Left ventricle myocardium inferior (tissue), 1 donor: ENCODE data around the gene CA5A. TPM values are rescaled to one million over a fixed set of nuclear protein-coding genes. Genes with fewer than 3 reads are reported as not detected.

Source experiments
- DNase-seq: peaks from one replicate; pipeline ENCODE4 v3.0.0-alpha.2; 2020
- H3K27ac ChIP-seq: fragments of 200-600 bp; replicated peaks from 2 replicates; pipeline ENCODE4 v1.8.0; 2021
- H3K27me3 ChIP-seq: fragments of 200-600 bp; 2 replicates; pipeline ENCODE4 v1.8.0; 2021; ENCODE audit warnings: low read depth
- H3K36me3 ChIP-seq: fragments of 200-600 bp; 2 replicates; pipeline ENCODE4 v1.8.0; 2021
- H3K4me1 ChIP-seq: fragments of 200-600 bp; 2 replicates; pipeline ENCODE4 v1.8.0; 2021
- H3K4me3 ChIP-seq: fragments of 200-600 bp; 2 replicates; pipeline ENCODE4 v1.8.0; 2021; ENCODE audit warnings: mild to moderate bottlenecking, moderate library complexity
- H3K9me3 ChIP-seq: fragments of 200-600 bp; replicated peaks from 2 replicates; pipeline ENCODE4 v1.8.0; 2021
- CTCF ChIP-seq: fragments of 200-600 bp; IDR thresholded peaks from 2 replicates; pipeline ENCODE4 v1.8.0; 2021; ENCODE audit warnings: antibody characterized with exemption, mild to moderate bottlenecking, borderline replicate concordance
- intact Hi-C: fragments of 100-400 bp; cut with micrococcal nuclease; formaldehyde crosslinking; loops from one replicate; pipeline ENCODE4 v1.11.0; 2022
- total RNA-seq: library from RNA; stranded (reverse); fragmentation: NEBNext Ultra II Directional; extraction: Animal tissue kit (Norgen Biotek cat#: 25700); gene quantifications from one replicate; pipeline ENCODE4 v1.2.1, GENCODE V29; 2021
- donor health status: DM: no; HTN: yes; CAD: no; lungs with severe emphysema.

The CA5A gene
- total RNA-seq, 1 donor from 2014 or later: not detected

- no peaks in the 10 kb centered on the region for H3K27me3 ChIP-seq
- H3K9me3 ChIP-seq: no peaks in the 10 kb centered on the region
- no peak overlapping the region for H3K27ac ChIP-seq
- no peak for TF ChIP-seq CTCF
- intact Hi-C loops: no loop called here
- H3K4me3 ChIP-seq: no peak overlapping the region
- H3K4me1 ChIP-seq: peaks cover 72% of the 10 kb centered on the region
- no peaks in the 10 kb centered on the region for H3K36me3 ChIP-seq
- no peak for DNase-seq
Observed at GRCh38 chr16:87959391-87959990, 23.2 kb upstream of the CA5A start.

GRCh38 chr16:87958632-87959031, 22.3 kb upstream of the CA5A start:
- Histone ChIP-seq H3K36me3 (no peaks in the 10 kb centered on the region), H3K27ac (no peak overlapping the region), H3K9me3 (no peaks in the 10 kb centered on the region), H3K4me1 (peaks cover 72% of the 10 kb centered on the region), H3K4me3 (no peak overlapping the region), H3K27me3 (no peaks in the 10 kb centered on the region)
- no peak for TF ChIP-seq CTCF
- intact Hi-C loops: no loop called here
- DNase-seq: no peak

GRCh38 chr16:87957296-87958094, 21.2 kb upstream of the CA5A start:
- Histone ChIP-seq H3K4me3 (peak overlapping the region; percentile 21), H3K9me3 (no peaks in the 10 kb centered on the region), H3K4me1 (peaks cover 72% of the 10 kb centered on the region), H3K36me3 (peaks cover 3% of the 10 kb centered on the region), H3K27ac (peak overlapping the region; percentile 50), H3K27me3 (no peaks in the 10 kb centered on the region)
- intact Hi-C loops: no loop called here
- no peak for DNase-seq
- TF ChIP-seq CTCF: no peak

- peak overlapping the region; percentile 21 for H3K4me3 ChIP-seq
- TF ChIP-seq CTCF: peak; percentile 20
- intact Hi-C loops: no loop called here
Observed at GRCh38 chr16:87956365-87957231, 20.3 kb upstream of the CA5A start.

GRCh38 chr16:87956098-87956364, 19.7 kb upstream of the CA5A start:
- no peak for TF ChIP-seq CTCF
- peaks cover 3% of the 10 kb centered on the region for H3K36me3 ChIP-seq
- no peaks in the 10 kb centered on the region for H3K9me3 ChIP-seq
- H3K27ac ChIP-seq: peak overlapping the region; percentile 50
- intact Hi-C loops: no loop called here
- no peak for DNase-seq
- H3K27me3 ChIP-seq: no peaks in the 10 kb centered on the region
- peaks cover 71% of the 10 kb centered on the region for H3K4me1 ChIP-seq
- H3K4me3 ChIP-seq: peak overlapping the region; percentile 21

More at GRCh38 chr16:87956365-87957231, 20.3 kb upstream of the CA5A start:
- H3K27ac ChIP-seq: peak overlapping the region; percentile 50
- peak; percentile 50 for DNase-seq
- H3K36me3 ChIP-seq: peaks cover 3% of the 10 kb centered on the region
- H3K4me1 ChIP-seq: peaks cover 76% of the 10 kb centered on the region
- no peaks in the 10 kb centered on the region for H3K9me3 ChIP-seq
- no peaks in the 10 kb centered on the region for H3K27me3 ChIP-seq
